Right lung (tissue), 10 donors: ENCODE measurements around the gene RPL15. TPM values are rescaled to one million over a fixed set of nuclear protein-coding genes. Genes with fewer than 3 reads are reported as not detected.
"Not testable (repeated sequence)": the region's sequence is repeated elsewhere in the genome, so short reads cannot be mapped to it uniquely, and the experiment has no call there.

Experiments
- DNase-seq, 2 donors: peaks; one replicate each; pipeline ENCODE4 v3.0.0-alpha.2; 2013
- long read RNA-seq, 8 donors: transcript quantifications; one replicate each; lab custom pipeline, GENCODE V29; 2026
- polyA plus RNA-seq, 5 donors: library from polyadenylated mRNA; unstranded; fragments of 120-200 nt; gene quantifications; one replicate each; pipeline versions ENCODE4 v1.2.1 to v1.2.3, GENCODE V29; 2013; ENCODE audit warnings: inconsistent platforms in 1 of 5, low replicate concordance in 1 of 5; ENCODE audit not compliant: insufficient read length in 5 of 5, insufficient read depth in 1 of 5

The RPL15 gene
- 1,000 to 10,000 TPM; 2,736 to 3,226 (median 3,013) TPM for polyA plus RNA-seq
- long read RNA-seq, donor 1, transcript RPL15-212 (2 exons, 1,785 nt), result minor isoform, 80 of 2,464 reads
- long read RNA-seq, donor 1, transcript RPL15-208 (4 exons, 1,063 nt), result minor isoform, 213 of 2,464 reads
- long read RNA-seq, donor 1, transcript RPL15-202 (3 exons, 820 nt), result minor isoform, 329 of 2,464 reads
- long read RNA-seq, donor 1, transcript RPL15-201 (4 exons, 2,730 nt), result major isoform, 1,723 of 2,464 reads
- long read RNA-seq, donor 1, partial matches to known transcripts, result 48 of 2,464 reads
- long read RNA-seq, donor 1, other reads (novel, unspliced or antisense), result 25 of 2,464 reads
- long read RNA-seq, donor 2, transcript RPL15-202 (3 exons, 820 nt), result minor isoform, 202 of 1,371 reads
- long read RNA-seq, donor 2, transcript RPL15-212 (2 exons, 1,785 nt), result minor isoform, 22 of 1,371 reads
- long read RNA-seq, donor 2, transcript RPL15-201 (4 exons, 2,730 nt), result major isoform, 964 of 1,371 reads
- long read RNA-seq, donor 2, transcript RPL15-208 (4 exons, 1,063 nt), result minor isoform, 110 of 1,371 reads
- long read RNA-seq, donor 2, partial matches to known transcripts, result 13 of 1,371 reads
- long read RNA-seq, donor 2, other reads (novel, unspliced or antisense), result 25 of 1,371 reads
- long read RNA-seq, donor 3, transcript RPL15-208 (4 exons, 1,063 nt), result minor isoform, 130 of 1,812 reads
- long read RNA-seq, donor 3, transcript RPL15-201 (4 exons, 2,730 nt), result major isoform, 1,322 of 1,812 reads
- long read RNA-seq, donor 3, transcript RPL15-202 (3 exons, 820 nt), result minor isoform, 212 of 1,812 reads
- long read RNA-seq, donor 3, transcript RPL15-212 (2 exons, 1,785 nt), result minor isoform, 53 of 1,812 reads
- long read RNA-seq, donor 3, partial matches to known transcripts, result 32 of 1,812 reads
- long read RNA-seq, donor 3, other reads (novel, unspliced or antisense), result 35 of 1,812 reads
- long read RNA-seq, donor 4, transcript RPL15-212 (2 exons, 1,785 nt), result minor isoform, 48 of 1,151 reads
- long read RNA-seq, donor 4, transcript RPL15-208 (4 exons, 1,063 nt), result minor isoform, 98 of 1,151 reads
- long read RNA-seq, donor 4, transcript RPL15-201 (4 exons, 2,730 nt), result major isoform, 785 of 1,151 reads
- long read RNA-seq, donor 4, transcript RPL15-202 (3 exons, 820 nt), result minor isoform, 170 of 1,151 reads
- long read RNA-seq, donor 4, partial matches to known transcripts, result 14 of 1,151 reads
- long read RNA-seq, donor 4, other reads (novel, unspliced or antisense), result 21 of 1,151 reads
- long read RNA-seq, donor 5, transcript RPL15-201 (4 exons, 2,730 nt), result major isoform, 1,752 of 2,981 reads
- long read RNA-seq, donor 5, transcript RPL15-202 (3 exons, 820 nt), result minor isoform, 378 of 2,981 reads
- long read RNA-seq, donor 5, transcript RPL15-212 (2 exons, 1,785 nt), result minor isoform, 68 of 2,981 reads
- long read RNA-seq, donor 5, transcript RPL15-208 (4 exons, 1,063 nt), result minor isoform, 211 of 2,981 reads
- long read RNA-seq, donor 5, partial matches to known transcripts, result 503 of 2,981 reads
- long read RNA-seq, donor 5, other reads (novel, unspliced or antisense), result 30 of 2,981 reads
- long read RNA-seq, donor 6, transcript RPL15-201 (4 exons, 2,730 nt), result major isoform, 1,818 of 2,427 reads
- long read RNA-seq, donor 6, transcript RPL15-208 (4 exons, 1,063 nt), result minor isoform, 186 of 2,427 reads
- long read RNA-seq, donor 6, transcript RPL15-212 (2 exons, 1,785 nt), result minor isoform, 57 of 2,427 reads
- long read RNA-seq, donor 6, transcript RPL15-202 (3 exons, 820 nt), result minor isoform, 260 of 2,427 reads
- long read RNA-seq, donor 6, partial matches to known transcripts, result 25 of 2,427 reads
- long read RNA-seq, donor 6, other reads (novel, unspliced or antisense), result 36 of 2,427 reads
- long read RNA-seq, donor 7, transcript RPL15-201 (4 exons, 2,730 nt), result major isoform, 1,114 of 1,479 reads
- long read RNA-seq, donor 7, transcript RPL15-208 (4 exons, 1,063 nt), result minor isoform, 108 of 1,479 reads
- long read RNA-seq, donor 7, transcript RPL15-212 (2 exons, 1,785 nt), result minor isoform, 16 of 1,479 reads
- long read RNA-seq, donor 7, transcript RPL15-202 (3 exons, 820 nt), result minor isoform, 170 of 1,479 reads
- long read RNA-seq, donor 7, partial matches to known transcripts, result 25 of 1,479 reads
- long read RNA-seq, donor 7, other reads (novel, unspliced or antisense), result 18 of 1,479 reads
- long read RNA-seq, donor 8, transcript RPL15-202 (3 exons, 820 nt), result minor isoform, 111 of 860 reads
- long read RNA-seq, donor 8, transcript RPL15-208 (4 exons, 1,063 nt), result minor isoform, 54 of 860 reads
- long read RNA-seq, donor 8, transcript RPL15-201 (4 exons, 2,730 nt), result major isoform, 631 of 860 reads
- long read RNA-seq, donor 8, transcript RPL15-212 (2 exons, 1,785 nt), result minor isoform, 26 of 860 reads
- long read RNA-seq, donor 8, partial matches to known transcripts, result 10 of 860 reads
- long read RNA-seq, donor 8, other reads (novel, unspliced or antisense), result 10 of 860 reads

GRCh38 chr3:23916886-23917678 lies at the start of gene RPL15, which contains the start of gene NKIRAS1:
RPL15 (plus strand) TSS chr3:23917132; CDS start chr3:23917860, 728 bp downstream.
NKIRAS1 (minus strand) TSS chr3:23916990; CDS start chr3:23910904, 6,086 bp downstream.
- peak; percentile 96 to 97 for DNase-seq

DNA sequence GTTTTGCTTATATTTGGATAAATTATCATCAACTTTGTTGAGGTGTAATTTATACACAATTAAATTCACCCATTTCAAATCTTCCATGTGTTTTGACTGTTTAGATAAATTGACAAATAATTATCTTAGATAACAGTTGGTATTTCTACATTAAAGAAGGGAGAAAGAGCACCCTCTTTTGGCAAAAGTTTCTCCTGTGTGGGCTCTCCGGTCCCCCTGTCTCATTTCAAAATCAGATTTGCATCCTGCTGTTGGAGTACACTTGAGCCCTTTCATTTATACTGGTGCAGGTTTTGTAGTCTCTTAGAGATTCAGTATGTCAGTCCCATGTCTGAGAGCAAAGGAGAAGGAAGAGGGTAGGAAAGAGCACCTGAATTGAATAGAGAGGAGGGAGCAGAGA lies 49.5 kb upstream of the RPL15 start:
- DNase-seq, result no peak

- no peak for DNase-seq
These were observed 49.1 kb upstream of the RPL15 start for GRCh38 chr3:23867838-23868237.

DNA sequence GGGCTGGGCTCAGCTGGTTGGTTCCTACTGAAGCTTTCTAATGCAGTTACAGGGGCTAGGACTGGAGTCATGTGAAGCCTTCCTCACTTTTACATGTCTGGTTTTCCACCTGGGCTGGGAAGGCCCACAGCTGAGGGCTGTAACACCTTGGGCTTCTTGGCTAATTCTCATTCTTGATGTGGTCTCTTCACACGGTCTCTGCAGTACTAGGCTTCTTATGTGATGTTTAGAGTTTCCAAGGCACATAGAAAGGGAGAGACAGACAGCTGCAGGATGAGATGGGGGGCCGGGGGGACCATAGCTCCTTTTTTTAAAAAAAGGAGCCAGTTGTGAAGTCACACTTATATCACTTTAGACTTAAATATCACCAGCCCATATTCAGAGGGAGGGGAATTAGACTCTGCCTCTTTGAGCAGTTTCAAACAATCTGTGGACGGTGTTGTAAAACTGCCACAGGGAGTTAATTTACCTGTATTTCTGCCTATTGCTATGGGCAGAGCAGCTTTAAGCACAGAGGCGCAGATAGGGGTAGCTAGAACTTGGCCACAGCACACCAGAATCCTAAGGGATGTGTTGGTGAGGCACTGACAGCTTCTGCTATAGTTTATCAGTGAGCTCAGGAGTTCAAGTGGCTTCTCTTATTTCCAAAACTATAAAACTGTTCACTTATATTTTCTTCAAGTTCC lies 46.8 kb upstream of the RPL15 start:
- DNase-seq, result no peak

DNA sequence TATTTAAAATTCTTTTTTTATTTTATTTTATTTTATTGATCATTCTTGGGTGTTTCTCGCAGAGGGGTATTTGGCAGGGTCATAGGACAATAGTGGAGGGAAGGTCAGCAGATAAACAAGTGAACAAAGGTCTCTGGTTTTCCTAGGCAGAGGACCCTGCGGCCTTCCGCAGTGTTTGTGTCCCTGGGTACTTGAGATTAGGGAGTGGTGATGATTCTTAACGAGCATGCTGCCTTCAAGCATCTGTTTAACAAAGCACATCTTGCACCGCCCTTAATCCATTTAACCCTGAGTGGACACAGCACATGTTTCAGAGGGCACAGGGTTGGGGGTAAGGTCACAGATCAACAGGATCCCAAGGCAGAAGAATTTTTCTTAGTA lies 46.3 kb upstream of the RPL15 start:
- DNase-seq, result not testable (repeated sequence)

DNA sequence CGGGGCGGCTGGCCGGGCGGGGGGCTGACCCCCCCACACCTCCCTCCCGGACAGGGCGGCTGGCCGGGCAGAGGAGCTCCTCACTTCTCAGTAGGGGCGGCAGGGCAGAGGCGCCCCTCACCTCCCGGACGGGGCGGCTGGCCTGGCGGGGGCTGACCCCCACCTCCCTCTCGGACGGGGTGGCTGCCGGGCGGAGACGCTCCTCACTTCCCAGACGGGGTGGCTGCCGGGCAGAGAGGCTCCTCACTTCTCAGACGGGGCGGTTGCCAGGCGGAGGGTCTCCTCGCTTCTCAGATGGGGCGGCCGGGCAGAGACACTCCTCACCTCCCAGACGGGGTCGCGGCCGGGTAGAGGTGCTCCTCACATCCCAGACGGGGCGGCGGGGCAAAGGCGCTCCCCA lies 45.6 kb upstream of the RPL15 start:
- DNase-seq, result not testable (repeated sequence)

DNA sequence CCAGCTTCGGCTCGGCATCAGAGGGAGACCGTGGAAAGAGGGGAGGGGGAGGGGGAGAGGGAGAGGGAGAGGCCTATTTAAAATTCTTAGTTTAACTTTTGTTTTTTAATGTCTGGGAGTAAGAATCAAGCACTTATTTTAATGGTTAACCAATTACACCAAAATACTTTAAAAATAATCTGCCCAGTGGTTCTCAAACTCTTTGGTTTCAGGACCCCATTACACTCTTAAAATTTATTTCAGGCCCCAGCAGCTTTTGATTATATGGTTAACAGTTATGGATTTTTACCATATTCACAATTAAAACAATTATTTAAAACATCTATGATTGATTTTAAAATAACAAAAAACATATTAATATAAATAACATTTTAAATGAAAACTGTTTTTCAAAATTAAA lies 44.6 kb upstream of the RPL15 start:
- no peak for DNase-seq

DNA sequence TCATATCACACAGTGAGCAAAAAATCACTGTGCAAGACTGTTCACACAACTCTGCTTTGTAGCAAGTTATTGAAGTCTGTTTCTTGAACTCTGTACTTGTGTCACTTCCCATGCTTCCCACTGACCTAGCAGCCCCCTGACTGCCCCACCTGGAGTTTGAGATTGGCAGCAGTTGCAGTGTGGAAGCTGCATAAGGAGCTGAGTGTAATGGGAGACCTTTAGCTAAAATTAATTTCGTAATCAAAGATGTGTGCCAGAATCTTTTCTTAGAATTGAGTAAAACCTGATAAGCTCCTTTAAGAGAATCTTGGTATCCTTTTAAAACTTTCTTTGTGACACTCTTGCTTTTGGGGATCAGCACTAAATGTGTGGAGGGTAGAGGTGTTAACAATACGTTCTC lies 43.0 kb upstream of the RPL15 start:
- DNase-seq, result no peak

DNA sequence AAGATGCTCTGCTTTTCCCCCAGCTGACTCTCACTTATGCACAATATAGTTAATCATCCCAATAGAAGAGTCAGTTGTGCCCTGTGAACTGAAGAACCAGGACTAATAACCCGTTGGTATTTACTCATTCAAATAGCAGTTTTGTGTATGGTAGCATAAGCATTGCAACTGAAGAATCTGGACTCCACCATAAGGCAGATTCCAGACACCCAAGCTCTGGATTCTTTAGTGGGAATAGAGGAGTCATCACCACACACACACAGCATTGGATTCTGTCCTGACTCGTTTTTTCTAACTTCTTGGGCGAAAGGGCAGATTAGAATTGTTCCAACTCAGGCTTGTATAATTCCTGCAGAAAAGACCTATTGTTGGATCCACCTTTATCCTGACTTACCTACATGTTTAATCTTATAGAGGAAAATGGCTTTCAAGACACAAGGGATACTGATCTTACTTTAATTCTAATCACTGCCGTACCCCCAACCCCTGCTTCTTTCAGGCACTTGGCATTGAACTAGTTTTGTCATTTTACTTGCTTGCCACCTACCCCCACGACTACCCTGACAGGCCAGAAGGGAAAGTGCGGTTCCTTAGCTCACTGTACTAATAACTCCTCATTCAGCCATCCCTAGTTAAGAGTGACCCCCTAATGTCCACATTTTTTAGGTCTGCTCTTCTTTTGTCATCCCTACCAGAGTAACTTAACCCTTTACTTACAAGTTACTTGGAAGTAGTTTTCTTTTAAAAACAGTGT lies 42.4 kb upstream of the RPL15 start:
- DNase-seq, result no peak

DNA sequence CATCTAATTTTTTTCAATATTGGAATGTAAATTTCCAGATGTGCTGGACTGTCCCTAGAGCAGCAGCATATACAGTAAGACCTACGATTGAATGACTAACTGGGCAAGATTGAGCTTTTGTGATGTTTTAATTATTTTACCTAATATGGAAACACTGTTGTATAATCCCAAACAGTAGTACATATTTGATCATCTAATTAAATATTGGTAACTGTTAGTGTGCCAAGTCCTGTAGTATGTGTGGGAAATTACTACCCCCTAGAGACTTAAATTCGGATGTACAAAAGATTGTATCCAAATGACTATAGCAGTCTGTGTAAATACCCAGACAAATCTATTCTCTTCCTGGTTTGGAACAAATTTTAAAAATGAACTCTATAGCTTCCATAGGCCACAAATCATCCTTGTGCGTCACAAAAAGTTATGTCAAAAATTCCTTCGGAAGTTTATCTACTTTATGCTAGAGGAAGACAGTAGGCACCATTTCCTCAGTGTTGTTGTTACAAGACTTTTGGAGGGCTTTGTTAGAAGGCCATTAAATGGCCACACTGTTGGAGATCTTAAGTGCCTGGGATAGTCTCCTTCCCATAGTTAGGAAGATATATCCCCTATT lies 41.7 kb upstream of the RPL15 start:
- DNase-seq, result no peak

DNA sequence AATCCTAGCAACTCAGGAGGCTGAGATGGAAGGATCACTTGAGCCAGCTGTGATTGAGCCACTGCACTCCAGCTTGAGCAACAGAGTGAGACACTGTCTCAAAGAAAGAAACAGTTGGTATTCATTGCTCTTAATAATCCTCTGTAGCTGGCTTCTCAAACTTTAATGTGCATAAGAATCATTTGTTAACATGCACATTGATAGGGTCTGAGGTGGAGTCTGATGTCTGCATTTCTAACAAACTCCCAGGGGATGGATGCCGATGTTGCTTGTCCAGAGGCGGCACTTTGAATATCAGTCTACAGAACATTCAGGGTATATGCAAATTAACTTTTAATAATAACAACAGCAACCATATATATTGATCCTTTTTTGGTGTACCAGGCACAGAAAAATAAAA lies 40.0 kb upstream of the RPL15 start:
- no peak for DNase-seq

DNA sequence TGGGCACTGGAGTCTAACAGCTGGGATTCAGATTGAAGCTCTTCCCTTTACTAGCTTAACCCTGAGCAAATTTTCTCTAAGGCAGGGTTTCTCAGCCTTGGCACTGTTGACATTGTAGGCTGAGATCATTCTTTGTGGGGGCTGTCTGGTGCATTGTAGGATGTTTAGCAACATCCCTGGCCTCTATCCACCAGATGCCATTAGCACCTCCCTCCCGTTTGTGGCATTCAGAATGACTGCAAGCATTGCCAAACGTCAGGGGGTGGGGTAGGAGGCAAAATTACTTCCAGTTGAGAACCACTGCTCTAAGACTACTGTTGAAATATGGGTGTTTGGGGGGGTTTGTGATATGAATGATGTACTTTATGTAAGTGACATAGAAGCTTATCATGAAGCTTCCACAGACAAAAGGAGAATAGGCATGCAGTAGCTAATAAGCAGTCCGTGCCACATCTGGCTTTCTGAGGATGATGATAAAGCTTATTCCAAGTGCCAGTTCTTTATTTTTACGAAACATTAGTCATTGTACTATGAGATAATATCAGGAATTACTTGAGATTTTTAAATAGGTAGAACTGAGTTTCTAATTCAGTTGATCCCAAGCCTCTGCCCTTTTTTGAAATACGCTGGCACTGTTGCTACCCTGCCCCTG lies 39.5 kb upstream of the RPL15 start:
- DNase-seq, result no peak

GRCh38 chr3:23879485-23879884 lies 37.4 kb upstream of the RPL15 start:
- no peak for DNase-seq

DNA sequence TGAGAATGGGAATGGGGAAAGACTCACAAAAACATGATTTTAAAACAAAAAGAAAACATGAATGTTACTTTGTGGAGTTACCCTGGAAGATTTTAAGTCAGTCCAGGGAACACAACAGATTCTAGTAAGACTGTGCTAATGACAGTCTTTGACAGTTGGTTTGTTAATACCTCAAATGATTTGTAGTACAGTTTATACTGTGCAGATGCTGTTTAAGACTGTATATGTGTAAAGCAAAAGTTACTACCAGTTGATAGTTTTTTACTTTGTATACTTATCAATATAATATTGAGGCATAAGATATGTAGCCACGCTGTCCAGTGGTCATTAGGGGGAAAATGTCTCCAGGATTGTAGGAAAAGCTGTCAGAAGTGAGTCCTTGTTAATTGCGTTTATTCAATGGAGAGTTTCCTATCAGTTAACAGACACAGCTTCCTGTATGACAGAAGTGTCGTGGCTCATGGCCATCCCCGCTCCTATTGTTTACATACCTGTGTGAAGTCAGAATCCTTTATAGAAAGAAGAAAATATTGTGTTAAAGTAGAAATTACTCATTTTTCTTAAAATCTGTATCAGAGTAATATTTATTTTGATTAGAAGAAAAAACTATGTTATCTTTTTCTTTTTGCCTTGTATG lies 36.1 kb upstream of the RPL15 start:
- no peak for DNase-seq

GRCh38 chr3:23881993-23882392 lies 34.9 kb upstream of the RPL15 start:
- DNase-seq, result not testable (repeated sequence)
